ENCODE measurements around the gene CENPF.

CENPF gene

GRCh38 chr1:214617246-214617645 is 14.3 kb downstream of the CENPF start:
- H3K36me3 ChIP-seq (ENCODE audit: control insufficient read depth, insufficient read depth, low read length), result peaks cover 10% of the 10 kb centered on the region

GRCh38 chr1:214617843-214618242 is 14.8 kb downstream of the CENPF start:
- no CpG with 5 or more reads among the region's 6 CpGs for WGBS (ENCODE audit: extremely low coverage, insufficient coverage, low lambda C conversion rate)
- Histone ChIP-seq H4K8ac (ENCODE audit: low read depth, low read length) (no peak overlapping the region), H2BK15ac (replicated peaks; ENCODE audit: low read depth) (no peak overlapping the region), H3K79me1 (ENCODE audit: low read length) (peaks cover 10% of the 10 kb centered on the region), H2BK120ac (ENCODE audit: low read depth, low read length) (no peak overlapping the region), H3K56ac (ENCODE audit: low read length) (no peak overlapping the region), H3K36me3 (ENCODE audit: control insufficient read depth, insufficient read depth, low read length) (peaks cover 10% of the 10 kb centered on the region), H3K27me3 (ENCODE audit: insufficient read depth, low read length, poor library complexity) (no peaks in the 10 kb centered on the region), H2BK5ac (ENCODE audit: low read length) (no peak overlapping the region), H2AK5ac (ENCODE audit: low read length) (no peak overlapping the region), H3K27ac (ENCODE audit: low read depth, low read length) (no peak overlapping the region), H3K9ac (ENCODE audit: low read length) (no peak overlapping the region), H3K23ac (ENCODE audit: low read length) (no peak overlapping the region), H3K4me2 (ENCODE audit: low read length) (no peak overlapping the region), H3K4me1 (ENCODE audit: control insufficient read depth, low read depth, low read length) (no peaks in the 10 kb centered on the region), H3K4ac (ENCODE audit: low read depth, low read length) (no peak overlapping the region), H3K79me2 (ENCODE audit: control insufficient read depth, insufficient read depth, low read length) (peaks cover 11% of the 10 kb centered on the region), H3K18ac (ENCODE audit: low read length) (no peak overlapping the region), H3K4me3 (ENCODE audit: low read length) (no peak overlapping the region), H4K5ac (ENCODE audit: low read length) (no peak overlapping the region)
- DNase-seq, result no peak

More at GRCh38 chr1:214617246-214617645, 14.3 kb downstream of the CENPF start:
- Histone ChIP-seq H2BK120ac (ENCODE audit: low read depth, low read length) (no peak overlapping the region), H3K23ac (ENCODE audit: low read length) (no peak overlapping the region), H2BK5ac (ENCODE audit: low read length) (no peak overlapping the region), H3K79me2 (ENCODE audit: control insufficient read depth, insufficient read depth, low read length) (peaks cover 16% of the 10 kb centered on the region), H4K5ac (ENCODE audit: low read length) (no peak overlapping the region), H3K4me1 (ENCODE audit: control insufficient read depth, low read depth, low read length) (no peaks in the 10 kb centered on the region), H4K8ac (ENCODE audit: low read depth, low read length) (no peak overlapping the region), H3K56ac (ENCODE audit: low read length) (no peak overlapping the region), H3K18ac (ENCODE audit: low read length) (no peak overlapping the region), H2AK5ac (ENCODE audit: low read length) (no peak overlapping the region), H3K27ac (ENCODE audit: low read depth, low read length) (no peak overlapping the region), H3K4ac (ENCODE audit: low read depth, low read length) (no peak overlapping the region), H2BK15ac (replicated peaks; ENCODE audit: low read depth) (no peak overlapping the region), H3K79me1 (ENCODE audit: low read length) (peaks cover 10% of the 10 kb centered on the region), H3K9ac (ENCODE audit: low read length) (no peak overlapping the region), H3K27me3 (ENCODE audit: insufficient read depth, low read length, poor library complexity) (no peaks in the 10 kb centered on the region), H3K4me3 (ENCODE audit: low read length) (no peak overlapping the region), H3K4me2 (ENCODE audit: low read length) (no peak overlapping the region)
- no CpG with 5 or more reads among the region's 4 CpGs for WGBS (ENCODE audit: extremely low coverage, insufficient coverage, low lambda C conversion rate)
- no peak for DNase-seq

- Histone ChIP-seq H3K79me2 (ENCODE audit: control insufficient read depth, insufficient read depth, low read length) (peaks cover 1% of the 10 kb centered on the region), H3K27ac (ENCODE audit: low read depth, low read length) (no peak overlapping the region), H3K4me1 (ENCODE audit: control insufficient read depth, low read depth, low read length) (no peaks in the 10 kb centered on the region), H3K23ac (ENCODE audit: low read length) (no peak overlapping the region), H3K4me2 (ENCODE audit: low read length) (no peak overlapping the region), H3K9ac (ENCODE audit: low read length) (no peak overlapping the region), H3K4ac (ENCODE audit: low read depth, low read length) (no peak overlapping the region), H4K8ac (ENCODE audit: low read depth, low read length) (no peak overlapping the region), H3K4me3 (ENCODE audit: low read length) (no peak overlapping the region), H2BK5ac (ENCODE audit: low read length) (no peak overlapping the region), H3K18ac (ENCODE audit: low read length) (no peak overlapping the region), H3K79me1 (ENCODE audit: low read length) (peaks cover 5% of the 10 kb centered on the region), H2BK120ac (ENCODE audit: low read depth, low read length) (no peak overlapping the region), H2BK15ac (replicated peaks; ENCODE audit: low read depth) (no peak overlapping the region), H2AK5ac (ENCODE audit: low read length) (no peak overlapping the region), H3K36me3 (ENCODE audit: control insufficient read depth, insufficient read depth, low read length) (peaks cover 10% of the 10 kb centered on the region), H4K5ac (ENCODE audit: low read length) (no peak overlapping the region), H3K56ac (ENCODE audit: low read length) (no peak overlapping the region), H3K27me3 (ENCODE audit: insufficient read depth, low read length, poor library complexity) (no peaks in the 10 kb centered on the region)
- DNase-seq, result no peak
- no CpG with 5 or more reads among the region's 2 CpGs for WGBS (ENCODE audit: extremely low coverage, insufficient coverage, low lambda C conversion rate)
Measured at GRCh38 chr1:214621236-214621635, 18.2 kb downstream of the CENPF start.

GRCh38 chr1:214623430-214623829 is 20.4 kb downstream of the CENPF start:
- Histone ChIP-seq H3K4me3 (ENCODE audit: low read length) (no peak overlapping the region), H2BK5ac (ENCODE audit: low read length) (no peak overlapping the region), H3K27ac (ENCODE audit: low read depth, low read length) (no peak overlapping the region), H3K27me3 (ENCODE audit: insufficient read depth, low read length, poor library complexity) (no peaks in the 10 kb centered on the region), H4K8ac (ENCODE audit: low read depth, low read length) (no peak overlapping the region), H3K79me2 (ENCODE audit: control insufficient read depth, insufficient read depth, low read length) (peaks cover 1% of the 10 kb centered on the region), H3K4me1 (ENCODE audit: control insufficient read depth, low read depth, low read length) (no peaks in the 10 kb centered on the region), H3K79me1 (ENCODE audit: low read length) (peaks cover 3% of the 10 kb centered on the region), H2BK120ac (ENCODE audit: low read depth, low read length) (no peak overlapping the region), H2AK5ac (ENCODE audit: low read length) (no peak overlapping the region), H2BK15ac (replicated peaks; ENCODE audit: low read depth) (no peak overlapping the region), H3K23ac (ENCODE audit: low read length) (no peak overlapping the region), H3K4ac (ENCODE audit: low read depth, low read length) (no peak overlapping the region), H3K56ac (ENCODE audit: low read length) (no peak overlapping the region), H3K36me3 (ENCODE audit: control insufficient read depth, insufficient read depth, low read length) (peaks cover 9% of the 10 kb centered on the region), H3K4me2 (ENCODE audit: low read length) (no peak overlapping the region), H3K18ac (ENCODE audit: low read length) (no peak overlapping the region), H3K9ac (ENCODE audit: low read length) (no peak overlapping the region), H4K5ac (ENCODE audit: low read length) (no peak overlapping the region)
- DNase-seq, result no peak
- no CpG with 5 or more reads among the region's 1 CpG for WGBS (ENCODE audit: extremely low coverage, insufficient coverage, low lambda C conversion rate)

- H3K27ac ChIP-seq (ENCODE audit: low read depth, low read length), result no peak overlapping the region
- no peaks in the 10 kb centered on the region for H3K27me3 ChIP-seq (ENCODE audit: insufficient read depth, low read length, poor library complexity)
- no peak overlapping the region for H2BK5ac ChIP-seq (ENCODE audit: low read length)
- H3K79me1 ChIP-seq (ENCODE audit: low read length), result peaks cover 5% of the 10 kb centered on the region
- H3K23ac ChIP-seq (ENCODE audit: low read length), result no peak overlapping the region
- H3K4me3 ChIP-seq (ENCODE audit: low read length), result no peak overlapping the region
- H4K5ac ChIP-seq (ENCODE audit: low read length), result no peak overlapping the region
- H3K56ac ChIP-seq (ENCODE audit: low read length), result no peak overlapping the region
- peaks cover 13% of the 10 kb centered on the region for H3K36me3 ChIP-seq (ENCODE audit: control insufficient read depth, insufficient read depth, low read length)
- H2AK5ac ChIP-seq (ENCODE audit: low read length), result no peak overlapping the region
- H3K4me1 ChIP-seq (ENCODE audit: control insufficient read depth, low read depth, low read length), result no peaks in the 10 kb centered on the region
- WGBS (ENCODE audit: extremely low coverage, insufficient coverage, low lambda C conversion rate), result no CpG with 5 or more reads among the region's 4 CpGs
- H3K4ac ChIP-seq (ENCODE audit: low read depth, low read length), result no peak overlapping the region
- no peak overlapping the region for H2BK15ac ChIP-seq (replicated peaks; ENCODE audit: low read depth)
- no peak overlapping the region for H3K18ac ChIP-seq (ENCODE audit: low read length)
- DNase-seq, result no peak
- H4K8ac ChIP-seq (ENCODE audit: low read depth, low read length), result no peak overlapping the region
- H2BK120ac ChIP-seq (ENCODE audit: low read depth, low read length), result no peak overlapping the region
- no peak overlapping the region for H3K9ac ChIP-seq (ENCODE audit: low read length)
- no peak overlapping the region for H3K4me2 ChIP-seq (ENCODE audit: low read length)
- H3K79me2 ChIP-seq (ENCODE audit: control insufficient read depth, insufficient read depth, low read length), result no peaks in the 10 kb centered on the region
Measured at GRCh38 chr1:214632091-214632490, 29.1 kb downstream of the CENPF start.

- no peak overlapping the region for H3K18ac ChIP-seq (ENCODE audit: low read length)
- no peak overlapping the region for H3K9ac ChIP-seq (ENCODE audit: low read length)
- H3K79me2 ChIP-seq (ENCODE audit: control insufficient read depth, insufficient read depth, low read length), result no peaks in the 10 kb centered on the region
- H3K56ac ChIP-seq (ENCODE audit: low read length), result no peak overlapping the region
- no peak overlapping the region for H2BK5ac ChIP-seq (ENCODE audit: low read length)
- no peaks in the 10 kb centered on the region for H3K4me1 ChIP-seq (ENCODE audit: control insufficient read depth, low read depth, low read length)
- no peak overlapping the region for H3K27ac ChIP-seq (ENCODE audit: low read depth, low read length)
- no peak overlapping the region for H4K5ac ChIP-seq (ENCODE audit: low read length)
- H3K23ac ChIP-seq (ENCODE audit: low read length), result no peak overlapping the region
- no peak overlapping the region for H2AK5ac ChIP-seq (ENCODE audit: low read length)
- H4K8ac ChIP-seq (ENCODE audit: low read depth, low read length), result no peak overlapping the region
- H3K27me3 ChIP-seq (ENCODE audit: insufficient read depth, low read length, poor library complexity), result no peaks in the 10 kb centered on the region
- no peak overlapping the region for H2BK120ac ChIP-seq (ENCODE audit: low read depth, low read length)
- H3K4ac ChIP-seq (ENCODE audit: low read depth, low read length), result no peak overlapping the region
- peaks cover 15% of the 10 kb centered on the region for H3K36me3 ChIP-seq (ENCODE audit: control insufficient read depth, insufficient read depth, low read length)
- no peak overlapping the region for H3K4me2 ChIP-seq (ENCODE audit: low read length)
- peaks cover 5% of the 10 kb centered on the region for H3K79me1 ChIP-seq (ENCODE audit: low read length)
- no CpG with 5 or more reads among the region's 5 CpGs for WGBS (ENCODE audit: extremely low coverage, insufficient coverage, low lambda C conversion rate)
- no peak overlapping the region for H3K4me3 ChIP-seq (ENCODE audit: low read length)
- H2BK15ac ChIP-seq (replicated peaks; ENCODE audit: low read depth), result no peak overlapping the region
- DNase-seq, result no peak
Measured at GRCh38 chr1:214633686-214634085, 30.7 kb downstream of the CENPF start.
